NCI-H1694 treated with DMSO at 0.1 percent for 48 hours (cell line): ENCODE results near the gene FAM171A1.
A peak's percentile ranks its signal among the peaks of the same experiment; 100 is the strongest.
"Not testable (repeated sequence)": the region's sequence is repeated elsewhere in the genome, so short reads cannot be mapped to it uniquely, and the experiment has no call there.

Source experiments
- DNase-seq: peaks from one replicate; lab custom pipeline; 2025; lab: John Stamatoyannopoulos, UW

The FAM171A1 gene

DNA sequence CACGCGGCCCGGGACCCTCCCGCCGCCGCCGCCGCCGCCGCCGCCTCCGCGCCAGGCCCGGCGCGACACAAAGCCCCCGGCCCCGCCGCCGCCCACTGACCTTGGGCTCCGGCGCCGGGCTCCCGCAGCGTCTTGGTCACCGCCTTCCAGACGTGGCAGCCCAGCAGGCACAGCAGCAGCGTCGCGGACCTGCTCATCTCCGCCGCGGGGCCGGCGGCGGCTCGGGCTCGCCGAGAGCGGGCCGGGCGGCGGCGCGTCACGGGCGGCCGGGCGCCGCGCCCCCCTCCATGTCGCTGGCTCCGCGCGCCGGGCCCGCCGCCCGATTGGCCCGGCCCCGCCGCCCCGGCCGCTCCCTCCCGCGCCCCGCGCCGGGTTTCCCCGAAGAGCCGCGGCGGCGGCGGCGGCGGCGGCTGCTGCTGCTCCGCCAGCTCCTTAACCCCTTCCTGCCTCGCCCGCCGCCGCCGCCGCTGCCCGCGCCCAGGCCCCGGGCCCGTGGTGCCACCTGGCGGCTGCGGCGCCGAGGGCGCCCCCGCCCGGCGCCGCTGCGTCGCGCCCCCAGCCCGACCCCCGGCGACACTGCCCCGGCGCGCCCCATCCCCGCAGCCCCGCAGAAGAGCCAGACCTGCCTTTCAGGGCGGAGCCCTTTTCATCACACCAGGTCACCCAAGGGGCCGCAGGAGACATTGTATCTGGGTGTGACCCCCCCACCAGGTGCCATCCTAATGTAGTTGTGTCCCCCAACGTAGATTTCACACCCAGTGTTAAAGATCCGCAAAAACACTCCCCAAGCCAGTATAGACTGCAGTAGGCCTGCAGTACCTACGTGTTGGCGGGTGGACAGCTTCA, at the start of gene FAM171A1:
FAM171A1 (minus strand) TSS at position 434 of the 846 bp plus-strand sequence; CDS start at position 197, 237 bp downstream.
- DNase-seq = peak; percentile 4

DNA sequence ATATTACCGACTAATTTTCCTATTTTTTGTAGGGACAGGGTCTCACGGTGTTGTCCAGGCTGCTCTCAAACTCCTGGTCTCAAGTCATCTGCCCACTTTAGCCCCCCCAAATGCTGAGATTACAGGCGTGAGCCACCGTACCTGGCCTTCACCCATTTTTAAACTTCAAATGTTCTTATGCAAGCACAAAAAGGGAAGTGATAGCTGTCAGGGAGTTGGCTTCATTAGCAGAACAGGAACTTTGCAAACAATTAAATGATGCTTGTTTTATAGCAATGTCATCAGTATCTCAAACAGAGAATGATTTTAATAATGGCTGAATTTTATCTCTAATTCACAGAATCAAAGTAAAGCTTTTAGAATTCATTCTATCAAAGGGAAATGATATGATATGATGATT, 49.8 kb upstream of the FAM171A1 start:
- DNase-seq = no peak

DNA sequence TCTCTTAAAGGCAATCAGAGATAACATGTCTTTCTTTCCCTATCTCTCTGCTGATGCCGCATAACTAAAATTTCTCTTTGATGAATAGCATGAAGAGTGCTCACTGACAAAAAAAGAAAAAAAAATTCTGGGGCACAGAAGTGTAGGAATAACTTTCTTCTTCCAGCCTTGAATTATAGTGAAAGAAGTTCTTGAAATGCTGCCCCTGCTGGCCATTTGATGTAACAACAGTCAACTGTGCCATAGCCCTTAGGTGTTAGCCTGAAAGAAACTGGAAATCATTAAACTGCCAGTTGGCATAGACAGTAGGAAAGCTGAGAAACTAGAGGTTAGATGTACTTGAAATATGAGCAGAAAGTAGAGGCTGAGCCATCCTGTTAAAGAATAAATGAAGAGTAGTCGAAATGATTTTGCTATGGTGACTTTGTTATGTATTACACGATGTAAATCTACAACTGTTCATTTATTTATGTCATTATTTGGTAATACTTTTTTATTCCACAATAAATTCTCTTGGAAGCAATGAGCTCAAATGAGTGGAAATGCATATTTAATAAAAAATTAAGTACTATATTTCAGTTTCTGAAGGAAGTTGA, 48.3 kb upstream of the FAM171A1 start:
- peak; percentile 39 for DNase-seq

DNA sequence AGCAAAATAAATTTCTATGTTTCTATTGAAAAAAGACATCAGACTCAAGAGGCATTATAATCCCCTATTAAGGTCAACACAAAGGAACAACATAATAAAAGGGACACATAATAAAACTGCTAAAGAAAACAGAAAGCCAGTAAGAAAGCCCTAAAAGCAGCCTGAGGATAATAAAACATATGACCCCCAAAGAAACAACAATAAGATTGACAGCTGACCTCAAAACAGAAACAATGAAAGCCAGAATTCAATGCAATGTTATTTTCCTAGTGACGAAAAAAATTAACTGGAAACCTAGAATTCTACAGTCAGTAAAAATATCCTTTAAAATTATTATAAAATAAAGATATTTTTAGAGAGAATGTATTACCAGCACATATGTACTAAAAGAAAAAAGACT, 44.9 kb upstream of the FAM171A1 start:
- no peak for DNase-seq

DNA sequence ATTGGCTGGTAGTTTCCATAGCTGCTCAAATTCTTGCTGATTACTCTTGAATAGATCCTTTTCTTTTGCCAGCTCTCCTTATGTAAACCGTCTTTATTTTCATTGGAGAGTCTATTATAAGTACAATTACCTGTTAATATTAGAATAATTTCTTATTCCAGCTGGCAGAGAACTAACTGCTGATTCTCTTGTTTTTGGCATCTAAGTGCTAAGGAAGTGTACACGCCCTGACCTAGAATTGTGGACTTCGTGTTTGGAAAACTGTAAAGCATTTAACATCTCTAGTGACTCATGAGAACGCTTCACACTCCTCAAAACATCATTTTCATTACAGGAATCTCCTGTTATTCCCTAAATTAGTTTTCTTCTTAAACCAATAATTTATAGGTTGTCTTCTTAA, 39.9 kb upstream of the FAM171A1 start:
- DNase-seq = no peak

DNA sequence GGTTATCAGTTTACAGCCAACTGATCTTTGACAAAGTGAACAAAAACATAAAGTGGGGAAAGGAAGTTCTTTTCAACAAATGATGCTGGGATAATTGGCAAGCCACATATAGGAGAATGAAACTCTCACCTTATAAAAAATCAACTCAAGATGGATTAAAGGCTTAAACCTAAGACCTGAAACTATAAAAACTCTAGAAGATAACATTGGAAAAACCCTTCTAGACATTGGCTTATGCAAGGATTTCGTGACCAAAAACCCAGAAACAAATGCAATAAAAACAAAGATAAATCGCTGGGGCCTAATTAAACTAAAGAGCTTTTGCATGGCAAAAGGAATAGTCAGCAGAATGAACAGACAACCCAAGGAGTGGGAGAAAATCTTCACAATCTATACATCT, 38.3 kb upstream of the FAM171A1 start:
- DNase-seq = not testable (repeated sequence)

DNA sequence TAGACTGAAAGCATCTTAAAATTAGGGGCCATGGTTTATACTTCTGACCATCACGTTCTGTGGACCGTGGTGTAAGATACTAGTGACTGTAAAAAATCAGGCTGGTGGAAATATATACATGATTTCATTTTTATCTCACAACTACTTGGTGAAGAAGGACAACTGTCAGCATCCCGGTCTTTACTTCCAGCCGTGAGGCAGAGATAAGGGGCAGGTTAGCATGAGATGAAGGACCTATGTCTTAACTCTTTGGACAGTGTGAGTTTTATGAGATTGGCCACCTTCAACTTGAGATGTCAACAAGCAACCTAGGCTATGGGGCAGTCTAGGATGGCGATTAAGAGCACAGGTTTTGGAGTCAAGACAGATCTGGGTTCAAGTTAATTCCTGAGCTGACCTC, 37.5 kb upstream of the FAM171A1 start:
- DNase-seq = no peak

DNA sequence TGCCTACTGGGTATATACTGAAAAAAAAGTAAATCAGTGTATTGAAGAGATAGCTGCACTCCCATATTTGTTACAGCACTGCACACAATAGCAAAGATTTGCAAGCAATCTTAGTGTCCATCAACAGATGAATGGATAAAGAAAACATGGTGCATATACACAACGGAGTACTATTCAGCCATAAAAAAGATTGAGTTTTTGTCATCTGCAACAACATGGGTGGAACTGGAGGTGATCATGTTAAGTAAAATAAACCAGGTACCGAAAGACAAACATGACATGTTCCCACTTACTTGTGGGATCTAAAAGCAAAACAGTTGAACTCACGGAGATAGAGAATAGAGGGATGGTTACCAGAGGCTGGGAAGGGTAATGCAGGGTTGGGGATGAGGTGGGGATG, 34.2 kb upstream of the FAM171A1 start:
- no peak for DNase-seq

DNA sequence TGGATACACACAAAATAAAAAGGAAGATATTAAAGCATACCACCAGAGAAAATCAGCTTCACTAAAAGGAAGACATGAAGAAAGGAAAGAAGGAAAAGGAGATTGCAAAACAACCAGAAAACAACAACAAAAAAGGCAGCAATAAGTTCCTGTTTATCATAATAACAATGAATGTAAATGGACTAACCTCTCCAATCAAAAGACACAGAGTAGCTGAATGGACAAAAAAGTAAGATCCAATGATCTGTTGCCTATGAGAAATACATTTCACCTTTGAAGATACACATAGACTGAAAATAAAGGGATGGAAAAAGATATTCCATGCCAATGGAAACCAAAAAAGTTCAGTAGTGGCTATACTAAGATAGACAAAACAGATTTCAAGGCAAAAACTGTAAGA, 30.3 kb upstream of the FAM171A1 start:
- DNase-seq = no peak

DNA sequence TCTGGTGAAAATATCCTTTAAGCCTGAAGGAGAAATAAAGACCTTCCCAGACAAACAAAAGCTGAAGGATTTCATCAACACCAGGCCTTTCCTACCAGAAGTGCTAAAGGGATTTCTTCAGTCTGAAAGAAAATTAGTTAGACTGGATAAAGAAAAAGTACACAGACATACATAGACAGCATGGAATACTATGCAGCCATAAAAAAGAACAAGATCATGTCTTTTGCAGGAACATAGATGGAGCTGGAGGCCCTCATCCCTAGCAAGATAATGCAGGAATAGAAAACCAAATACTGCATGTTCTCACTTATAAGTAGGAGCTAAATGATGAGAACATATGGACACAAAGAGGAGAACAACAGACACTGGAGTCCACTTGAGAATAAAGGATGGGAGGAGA, 29.4 kb upstream of the FAM171A1 start:
- not testable (repeated sequence) for DNase-seq

DNA sequence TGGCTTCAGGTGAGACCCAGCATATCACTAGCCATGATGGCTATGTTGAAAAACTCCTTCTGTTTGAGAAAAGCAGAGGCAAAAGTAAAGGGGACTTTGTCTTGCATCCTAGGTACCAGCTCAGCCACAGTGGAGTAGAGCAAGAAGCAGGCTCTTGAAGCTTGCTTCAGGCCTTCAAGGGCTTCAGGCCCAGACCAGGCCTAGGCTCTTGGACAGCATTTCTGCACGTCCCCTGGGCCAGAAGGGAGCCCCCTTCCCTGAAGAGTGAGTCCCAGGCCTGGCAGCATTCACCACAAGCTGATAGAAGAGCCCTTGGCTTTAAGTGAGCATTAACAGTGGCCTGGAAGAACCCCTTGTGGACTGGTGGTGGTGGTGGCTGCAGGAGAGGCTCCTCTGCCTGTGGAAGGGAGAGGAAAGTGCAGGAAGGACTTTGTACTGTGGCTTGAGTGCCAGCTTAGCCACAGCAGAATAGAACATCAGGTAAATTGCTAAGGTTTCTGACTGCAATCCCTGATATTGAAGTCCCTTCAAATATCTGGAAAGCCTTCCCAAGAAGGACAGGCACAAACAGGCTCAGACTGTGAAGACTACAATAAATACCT, 28.1 kb upstream of the FAM171A1 start:
- DNase-seq = no peak

DNA sequence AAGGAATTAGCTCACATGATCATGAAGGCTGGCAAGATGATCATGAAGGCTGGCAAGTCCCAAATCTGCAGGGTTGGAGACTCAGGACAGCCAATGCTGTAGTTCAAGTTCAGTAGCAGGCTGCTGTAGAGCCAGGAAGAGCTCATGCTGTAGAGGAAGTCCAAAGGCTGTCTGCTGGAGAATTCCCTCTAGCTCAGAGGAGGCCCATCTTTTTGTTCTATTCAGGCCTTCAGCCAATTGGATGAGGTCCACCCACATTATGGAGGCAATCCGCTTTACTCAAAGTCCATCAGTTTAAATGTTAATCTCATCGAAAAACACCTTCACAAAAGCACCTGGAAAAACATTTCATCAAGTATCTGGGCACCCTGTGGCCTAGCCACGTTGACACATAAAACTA, 24.8 kb upstream of the FAM171A1 start:
- no peak for DNase-seq

DNA sequence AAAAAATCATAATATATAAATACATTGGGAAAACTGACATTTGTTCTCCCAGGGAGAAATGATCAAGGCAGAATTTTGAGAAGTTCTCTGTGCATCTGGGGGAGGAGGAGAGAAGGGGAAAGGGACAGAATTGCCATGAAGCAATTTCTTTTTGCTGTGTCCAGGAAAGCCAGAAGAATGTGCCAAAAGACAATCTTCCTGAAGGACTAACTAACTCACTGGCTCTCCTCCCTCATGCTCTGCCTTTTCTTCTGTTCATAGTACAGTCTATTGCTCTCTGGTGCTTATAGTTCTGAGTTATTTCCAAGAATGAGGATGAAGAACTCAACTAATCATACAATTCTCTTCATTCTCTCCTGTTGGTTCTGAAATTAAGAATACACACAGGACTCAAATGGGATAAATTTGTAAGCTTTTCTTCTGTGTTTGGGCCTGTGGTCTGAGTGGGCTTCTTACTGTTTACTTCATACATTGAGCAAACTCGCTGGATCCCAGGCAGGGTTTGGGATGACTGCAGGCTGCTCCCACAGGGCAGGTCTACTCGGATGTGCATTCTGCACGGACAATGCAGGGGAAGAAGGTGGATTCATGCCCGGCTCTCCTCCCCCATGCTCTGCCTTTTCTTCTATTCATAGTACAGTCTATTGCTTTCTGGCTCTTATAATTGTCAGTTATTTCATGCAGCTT, 22.2 kb upstream of the FAM171A1 start:
- no peak for DNase-seq

DNA sequence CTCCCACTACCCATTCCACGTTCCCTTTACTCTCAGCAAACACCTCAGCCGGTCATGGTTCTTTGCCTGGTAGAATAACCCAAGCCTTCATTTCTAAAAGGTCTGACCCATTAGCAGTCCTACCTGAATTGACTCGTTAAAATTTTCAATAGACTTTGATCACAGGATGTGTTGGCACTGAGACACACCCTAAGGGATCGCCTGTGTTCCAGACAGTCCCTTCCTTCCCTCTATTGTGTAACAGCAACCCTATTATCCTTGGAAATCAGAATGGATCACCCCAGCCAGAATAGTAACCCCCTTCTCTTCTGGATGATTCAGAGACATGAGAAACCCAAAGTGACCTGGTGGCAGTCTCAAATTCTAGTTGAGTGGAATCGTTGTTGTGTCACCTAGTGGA, 20.4 kb upstream of the FAM171A1 start:
- no peak for DNase-seq

DNA sequence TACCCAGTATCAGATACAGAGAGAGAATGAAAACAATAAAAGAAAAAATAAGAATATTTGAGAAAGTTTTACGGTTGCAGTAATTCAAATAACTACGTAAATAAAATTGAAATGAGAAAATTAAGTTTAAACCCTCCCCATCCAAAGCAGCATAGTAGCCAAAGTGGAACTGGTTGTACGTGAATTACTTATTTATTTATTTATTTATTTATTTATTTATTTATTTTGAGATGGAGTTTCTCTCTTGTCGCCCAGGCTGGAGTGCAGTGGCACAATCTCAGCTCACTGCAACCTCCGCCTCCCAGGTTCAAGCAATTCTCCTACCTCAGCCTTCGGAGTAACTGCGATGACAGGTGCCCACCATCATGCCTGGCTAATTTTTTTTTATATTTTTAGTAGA, 17.1 kb upstream of the FAM171A1 start:
- not testable (repeated sequence) for DNase-seq

DNA sequence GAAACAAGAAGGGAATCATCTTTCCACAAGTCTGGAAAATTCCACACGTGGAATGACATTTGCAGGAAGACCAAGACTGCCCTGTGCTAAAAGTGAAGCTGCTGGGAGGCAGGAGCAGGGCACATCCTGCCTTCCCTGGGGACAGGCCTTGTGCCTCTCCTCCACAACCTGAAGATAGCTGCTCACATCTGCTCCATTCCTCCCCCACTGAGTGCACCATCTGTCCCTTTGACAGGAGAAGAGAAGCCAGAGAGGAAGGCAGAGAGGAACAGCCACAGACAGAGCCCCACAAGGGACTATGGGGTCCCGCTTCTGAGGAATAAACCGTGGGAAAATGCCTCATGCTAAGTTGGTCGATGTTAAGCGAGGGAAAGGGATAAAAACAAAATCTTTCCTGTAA, 15.9 kb upstream of the FAM171A1 start:
- DNase-seq = peak; percentile 88

DNA sequence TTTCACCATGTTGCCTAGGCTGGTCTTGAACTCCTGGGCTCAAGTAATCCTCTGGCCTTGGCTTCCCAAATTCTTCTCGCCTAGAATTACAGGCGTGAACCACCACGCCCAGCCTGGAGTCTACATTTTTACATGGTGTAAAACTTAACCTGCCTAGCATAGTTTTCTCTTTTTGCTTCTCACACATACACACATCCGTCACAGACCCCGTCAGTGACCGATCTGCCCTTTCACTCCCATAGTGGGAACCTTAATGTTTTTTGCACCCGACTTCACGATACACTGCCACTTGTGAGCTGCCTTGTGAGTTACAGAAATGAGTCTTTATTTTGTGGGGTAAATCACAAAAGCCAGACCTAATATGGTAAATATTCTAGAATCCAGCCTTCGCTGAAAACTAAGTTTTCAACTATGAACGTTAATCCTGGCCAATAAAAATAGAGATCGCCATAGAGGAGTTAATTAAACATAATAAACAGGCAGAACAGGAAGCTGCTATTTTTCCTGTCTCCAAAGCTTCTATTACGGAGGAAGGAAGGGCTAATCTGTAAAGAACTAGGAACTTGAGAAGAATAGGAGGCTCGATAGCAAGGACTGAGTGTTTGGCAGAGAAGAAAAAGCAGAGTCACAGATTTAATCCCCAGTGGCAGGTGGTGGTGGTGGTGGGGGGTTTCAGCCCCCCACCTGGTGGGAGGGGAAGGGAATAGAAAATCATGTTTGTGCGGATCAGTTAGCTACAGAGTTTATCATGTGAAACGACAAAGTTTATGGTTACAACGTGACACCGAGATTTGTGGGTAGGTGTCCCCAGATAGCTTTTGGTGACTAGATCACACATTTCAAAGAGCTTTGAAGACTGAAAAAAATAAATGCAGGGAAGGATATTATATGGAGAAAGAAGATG, 14.7 kb upstream of the FAM171A1 start:
- no peak for DNase-seq

DNA sequence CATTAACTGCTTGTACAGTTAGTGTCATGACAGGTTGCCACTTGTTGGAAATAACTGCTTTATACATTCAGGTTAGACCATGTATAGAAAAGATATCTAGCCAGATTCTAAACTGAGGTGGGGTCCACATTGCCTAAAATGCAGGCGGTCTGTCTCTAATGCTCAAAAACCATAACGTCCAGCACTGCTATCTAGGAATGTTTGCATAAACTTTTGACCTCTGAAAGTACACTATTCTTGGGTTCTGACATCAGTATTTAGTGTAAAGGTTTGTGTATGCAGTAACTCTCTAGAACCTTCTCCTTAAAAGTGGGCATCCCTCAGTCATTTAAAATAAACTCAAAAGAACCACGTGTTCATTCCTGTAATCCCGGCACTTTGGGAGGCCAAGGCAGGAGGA, 10.3 kb upstream of the FAM171A1 start:
- no peak for DNase-seq

DNA sequence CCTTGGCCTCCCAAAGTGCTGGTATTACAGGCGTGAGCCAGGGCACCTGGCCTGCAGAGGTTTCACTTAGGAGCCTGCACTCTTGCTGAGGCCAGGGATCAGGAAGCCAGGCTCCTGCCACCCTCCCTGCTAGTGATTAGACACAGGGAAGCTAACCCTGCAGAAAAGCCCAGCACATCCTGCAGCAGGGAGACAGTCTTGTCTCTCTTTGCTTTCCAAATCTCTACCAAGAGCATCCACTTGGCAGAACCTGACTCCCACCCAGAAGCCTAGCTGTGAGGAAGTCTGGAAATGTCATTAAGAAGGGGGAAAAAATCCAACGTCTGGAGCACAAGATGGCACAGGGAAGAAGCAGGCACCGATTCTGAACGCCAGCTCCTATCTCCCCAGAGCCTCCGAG, 8.0 kb upstream of the FAM171A1 start:
- no peak for DNase-seq

DNA sequence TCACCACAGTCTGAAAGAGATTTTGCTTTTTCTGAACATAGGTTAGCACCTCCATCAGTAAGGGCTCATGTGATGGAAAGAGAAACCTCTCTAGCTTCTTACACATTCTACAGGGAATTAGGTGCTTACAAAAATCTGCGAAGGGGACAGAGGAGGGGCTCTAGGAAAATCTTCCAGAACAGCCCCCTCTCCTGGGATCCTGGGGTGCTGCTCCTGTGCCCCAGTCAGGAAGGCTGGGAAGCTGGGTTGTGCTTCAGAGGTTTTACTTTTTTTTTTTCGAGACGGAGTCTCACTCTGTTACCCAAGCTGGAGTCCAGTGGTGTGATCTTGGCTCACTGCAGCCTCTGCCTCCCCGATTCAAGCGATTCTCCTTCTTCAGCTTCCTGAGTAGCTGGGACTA, 7.5 kb upstream of the FAM171A1 start:
- DNase-seq = no peak

DNA sequence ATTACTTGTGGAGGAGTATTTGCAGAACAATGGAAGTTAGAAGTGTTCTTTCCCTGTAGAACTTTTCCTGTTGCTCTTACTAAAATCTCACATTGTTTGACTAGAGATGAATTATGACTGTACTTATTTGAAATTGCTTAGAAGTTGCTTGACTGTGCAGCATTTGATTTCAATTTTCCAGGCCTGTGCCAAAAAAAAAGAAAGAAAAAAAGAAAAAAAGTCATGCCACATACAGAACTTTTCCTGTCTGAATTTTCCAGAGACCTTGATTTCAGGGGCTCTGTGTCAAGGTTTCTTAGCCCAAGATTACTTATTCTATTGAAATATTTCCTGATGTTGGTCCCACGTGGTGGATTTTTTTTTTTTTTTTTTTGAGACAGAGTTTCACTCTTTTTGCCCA, 3.5 kb upstream of the FAM171A1 start:
- DNase-seq = no peak

DNA sequence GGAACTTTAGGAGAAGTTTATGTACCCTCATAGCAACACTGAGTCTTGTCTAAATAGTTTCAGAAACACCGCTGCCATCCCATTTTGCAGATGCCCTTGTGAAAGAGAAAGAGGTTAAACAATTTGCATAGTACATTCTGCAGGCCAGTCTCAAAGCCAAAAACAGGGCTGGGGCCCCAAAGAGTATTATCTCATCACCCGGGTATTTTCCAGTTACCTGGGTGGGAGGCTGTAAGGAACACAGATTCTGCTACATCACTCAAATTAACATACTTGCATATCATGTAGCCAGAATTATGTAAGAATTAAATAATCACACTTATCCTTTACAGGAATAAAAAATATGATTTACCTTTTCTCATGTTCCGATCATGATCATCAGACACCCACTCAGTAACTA, 3.1 kb upstream of the FAM171A1 start:
- DNase-seq = no peak
